HCEC 1CT (cell line): Measurements from ENCODE around the gene PWP2.
"Not testable (repeated sequence)": the region's sequence is repeated elsewhere in the genome, so short reads cannot be mapped to it uniquely, and the experiment has no call there.

Experiments used
- DNase-seq: peaks from one replicate; pipeline ENCODE4 v3.0.0-alpha.2; 2017

PWP2 gene

GRCh38 chr21:44083631-44084291 is 23.4 kb upstream of the PWP2 start:
- DNase-seq = no peak

GRCh38 chr21:44084496-44085241 is 22.5 kb upstream of the PWP2 start:
- no peak for DNase-seq

- no peak for DNase-seq
Observed at GRCh38 chr21:44085491-44086321, 21.5 kb upstream of the PWP2 start.

GRCh38 chr21:44086636-44087425 is 20.4 kb upstream of the PWP2 start:
- DNase-seq = no peak

- no peak for DNase-seq
Observed at GRCh38 chr21:44087426-44088400, 19.5 kb upstream of the PWP2 start.

- DNase-seq = no peak
Observed at GRCh38 chr21:44088401-44088780, 18.8 kb upstream of the PWP2 start.

GRCh38 chr21:44089001-44089911 is 17.9 kb upstream of the PWP2 start:
- DNase-seq = no peak

GRCh38 chr21:44090325-44090724 is 16.9 kb upstream of the PWP2 start:
- DNase-seq = no peak

- DNase-seq = no peak
Observed at GRCh38 chr21:44092211-44092610, 15.0 kb upstream of the PWP2 start.

GRCh38 chr21:44093761-44094160 is 13.4 kb upstream of the PWP2 start:
- DNase-seq = no peak

GRCh38 chr21:44094832-44095231 is 12.4 kb upstream of the PWP2 start:
- DNase-seq = no peak

- DNase-seq = not testable (repeated sequence)
Observed at GRCh38 chr21:44098507-44098906, 8.7 kb upstream of the PWP2 start.

GRCh38 chr21:44098964-44099363 is 8.2 kb upstream of the PWP2 start:
- not testable (repeated sequence) for DNase-seq

GRCh38 chr21:44107589-44107988 is 390 bp downstream of the PWP2 start:
- not testable (repeated sequence) for DNase-seq

GRCh38 chr21:44113702-44114371 is 6.6 kb downstream of the PWP2 start:
- DNase-seq = not testable (repeated sequence)

- DNase-seq = not testable (repeated sequence)
Observed at GRCh38 chr21:44122131-44122530, 14.9 kb downstream of the PWP2 start.

- DNase-seq = not testable (repeated sequence)
Observed at GRCh38 chr21:44127827-44128226, 20.6 kb downstream of the PWP2 start.

GRCh38 chr21:44133715-44134057 is 26.5 kb downstream of the PWP2 start:
- DNase-seq = not testable (repeated sequence)

GRCh38 chr21:44134732-44135131 is 27.5 kb downstream of the PWP2 start:
- DNase-seq = not testable (repeated sequence)

GRCh38 chr21:44138039-44138438 is 30.8 kb downstream of the PWP2 start:
- DNase-seq = not testable (repeated sequence)
